Stomach smooth muscle (tissue), 2 donors: ENCODE measurements around the gene MORC3.

Source experiments
- H3K27ac ChIP-seq: one replicate; pipeline ENCODE4 v1.7.0; 2013; ENCODE audit warnings: mild to moderate bottlenecking, low read length, inconsistent platforms
- H3K27me3 ChIP-seq, 2 donors: one replicate each; pipeline ENCODE4 v1.7.0; 2013; ENCODE audit warnings: low read length in 2 of 2; ENCODE audit not compliant: insufficient read depth in 2 of 2, control insufficient read depth in 1 of 2
- H3K36me3 ChIP-seq, 2 donors: one replicate each; pipeline ENCODE4 v1.7.0; 2013; ENCODE audit warnings: low read length in 2 of 2; ENCODE audit not compliant: control insufficient read depth in 2 of 2, insufficient read depth in 2 of 2
- H3K4me1 ChIP-seq: one replicate; pipeline ENCODE4 v1.7.0; 2013; ENCODE audit warnings: low read length; ENCODE audit not compliant: control insufficient read depth, insufficient read depth
- H3K4me3 ChIP-seq, 2 donors: one replicate each; pipeline ENCODE4 v1.7.0; 2013; ENCODE audit warnings: low read length in 2 of 2
- H3K9ac ChIP-seq, 2 donors: one replicate each; pipeline ENCODE4 v1.7.0; 2013; ENCODE audit warnings: low read length in 2 of 2, mild to moderate bottlenecking in 1 of 2
- H3K9me3 ChIP-seq, 2 donors: one replicate each; pipeline ENCODE4 v1.7.0; 2013; ENCODE audit warnings: low read length in 2 of 2; ENCODE audit not compliant: control insufficient read depth in 2 of 2
- donor health status: healthy.
- donor health status: Pancreatic carcinoma.

Gene MORC3

GRCh38 chr21:36423771-36424433, 103.9 kb downstream of the MORC3 start:
- H3K27ac ChIP-seq: no peak overlapping the region
- peaks cover 2% of the 10 kb centered on the region for H3K4me1 ChIP-seq
- no peaks in the 10 kb centered on the region for H3K27me3 ChIP-seq
- H3K9me3 ChIP-seq: no peaks in the 10 kb centered on the region
- no peak overlapping the region for H3K9ac ChIP-seq
- no peak overlapping the region for H3K4me3 ChIP-seq
- no peaks in the 10 kb centered on the region for H3K36me3 ChIP-seq

- H3K9ac ChIP-seq: no peak overlapping the region
- no peak overlapping the region for H3K27ac ChIP-seq
- H3K27me3 ChIP-seq: no peaks in the 10 kb centered on the region
- peaks cover 2% of the 10 kb centered on the region for H3K4me1 ChIP-seq
- no peaks in the 10 kb centered on the region for H3K36me3 ChIP-seq
- no peaks in the 10 kb centered on the region for H3K9me3 ChIP-seq
- no peak overlapping the region for H3K4me3 ChIP-seq
These were observed 104.6 kb downstream of the MORC3 start for GRCh38 chr21:36424592-36424991.

- no peak overlapping the region for H3K27ac ChIP-seq
- no peaks in the 10 kb centered on the region for H3K9me3 ChIP-seq
- no peak overlapping the region for H3K4me3 ChIP-seq
These were observed 105.3 kb downstream of the MORC3 start for GRCh38 chr21:36425286-36425685.

More at GRCh38 chr21:36425286-36425685, 105.3 kb downstream of the MORC3 start:
- no peak overlapping the region for H3K9ac ChIP-seq
- H3K4me1 ChIP-seq: no peaks in the 10 kb centered on the region
- H3K27me3 ChIP-seq: no peaks in the 10 kb centered on the region
- H3K36me3 ChIP-seq: no peaks in the 10 kb centered on the region
